Left lung (tissue), 10 donors: ENCODE data around the gene TRMO. TPM values are rescaled to one million over a fixed set of nuclear protein-coding genes. Genes with fewer than 3 reads are reported as not detected.

Experiments used
- ATAC-seq: fragments of 200-7000 bp; cut with Tn5 transposase; one replicate; pipeline ENCODE4 v1.9.1; 2020; ENCODE audit warnings: moderate library complexity
- DNase-seq, 4 donors: peaks; one replicate each; pipeline ENCODE4 v3.0.0-alpha.2; 2013 to 2020
- H3K27ac ChIP-seq, 2 donors: fragments of 200-600 bp; sonication (generic) in 1 of 2; one replicate each; pipeline versions ENCODE4 v1.5.0 to v1.8.0; 2020 to 2021
- H3K27me3 ChIP-seq, 2 donors: fragments of 200-600 bp; sonication (generic) in 1 of 2; one replicate each; pipeline versions ENCODE4 v1.5.0 to v1.8.0; 2020 to 2021
- H3K36me3 ChIP-seq, 2 donors: fragments of 200-600 bp; sonication (generic) in 1 of 2; one replicate each; pipeline versions ENCODE4 v1.5.0 to v1.8.0; 2020 to 2021
- H3K4me1 ChIP-seq, 2 donors: fragments of 200-600 bp; one replicate each; pipeline ENCODE4 v1.8.0; 2021
- H3K4me3 ChIP-seq, 2 donors: fragments of 200-600 bp; sonication (generic) in 1 of 2; one replicate each; pipeline versions ENCODE4 v1.5.0 to v1.8.0; 2020 to 2021; ENCODE audit warnings: mild to moderate bottlenecking in 1 of 2
- H3K9me3 ChIP-seq, 2 donors: fragments of 200-600 bp; sonication (generic) in 1 of 2; one replicate each; pipeline versions ENCODE4 v1.5.0 to v1.8.0; 2020 to 2021
- intact Hi-C, 2 donors: fragments of 100-400 bp; cut with DNase I; formaldehyde crosslinking; loops; one replicate each; pipeline versions ENCODE4 v1.11.2 to v1.14.2; 2022
- polyA plus RNA-seq, 6 donors: library from polyadenylated mRNA; unstranded; fragments of 120-200 nt; gene quantifications; one replicate each; pipeline ENCODE4 v1.2.1, GENCODE V29; 2013; ENCODE audit not compliant: insufficient read length in 6 of 6
- total RNA-seq, 2 donors: library from RNA; stranded (reverse); fragmentation: NEBNext Ultra II Directional; extraction: Animal tissue kit (Norgen Biotek cat#: 25700); gene quantifications; one replicate each; pipeline ENCODE4 v1.2.1, GENCODE V29; 2021
- TF ChIP-seq, protein P1 (sequence below), 2 donors: fragments of 200-600 bp; sonication (generic) in 1 of 2; IDR thresholded peaks; one replicate each; pipeline versions ENCODE4 v1.5.0 to v1.8.0; 2021; ENCODE audit warnings: antibody characterized with exemption in 2 of 2
- donor health status: DM: no; HTN: yes; CAD: no.
- donor health status: DM: no; HTN: no; CAD: no.

The TRMO gene
- total and polyA plus RNA-seq, 8 donors = 13.6 to 16.5 (median 16.1) TPM

GRCh38 chr9:97944612-97945011 is 22.3 kb upstream of the TRMO start:
- Histone ChIP-seq H3K36me3 (no peaks in the 10 kb centered on the region), H3K9me3 (no peaks in the 10 kb centered on the region)
- no peak for ATAC-seq

DNA sequence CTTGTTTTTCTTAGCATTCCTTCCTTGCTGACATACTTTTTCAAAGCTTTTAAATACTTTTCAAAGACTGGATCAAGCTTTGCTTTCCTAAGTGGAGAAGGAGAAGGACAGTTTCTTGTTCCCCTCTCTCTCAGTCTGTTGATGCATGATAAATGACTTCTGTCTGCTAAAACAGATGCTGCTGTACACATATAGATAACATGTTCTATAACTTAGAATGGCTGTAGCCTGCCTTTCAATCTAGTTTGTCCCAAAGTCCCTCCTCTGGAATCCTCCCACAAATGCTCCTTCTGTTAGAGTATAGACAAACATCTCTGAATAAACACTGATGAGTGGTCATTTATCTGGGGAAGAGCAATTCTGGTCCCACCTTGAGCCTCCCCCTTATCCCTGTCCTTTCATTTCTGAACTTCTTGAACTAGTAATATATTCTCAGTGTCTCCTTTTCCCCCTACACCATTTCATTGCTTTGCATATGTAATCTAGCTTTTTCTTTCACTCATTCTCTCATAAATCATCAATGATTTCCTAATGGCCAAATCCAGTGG is 21.1 kb upstream of the TRMO start:
- Histone ChIP-seq H3K27me3 (no peaks in the 10 kb centered on the region), H3K27ac (no peak overlapping the region), H3K4me1 (no peaks in the 10 kb centered on the region), H3K36me3 (no peaks in the 10 kb centered on the region), H3K9me3 (no peaks in the 10 kb centered on the region), H3K4me3 (no peak overlapping the region)
- TF ChIP-seq, protein P1, sequence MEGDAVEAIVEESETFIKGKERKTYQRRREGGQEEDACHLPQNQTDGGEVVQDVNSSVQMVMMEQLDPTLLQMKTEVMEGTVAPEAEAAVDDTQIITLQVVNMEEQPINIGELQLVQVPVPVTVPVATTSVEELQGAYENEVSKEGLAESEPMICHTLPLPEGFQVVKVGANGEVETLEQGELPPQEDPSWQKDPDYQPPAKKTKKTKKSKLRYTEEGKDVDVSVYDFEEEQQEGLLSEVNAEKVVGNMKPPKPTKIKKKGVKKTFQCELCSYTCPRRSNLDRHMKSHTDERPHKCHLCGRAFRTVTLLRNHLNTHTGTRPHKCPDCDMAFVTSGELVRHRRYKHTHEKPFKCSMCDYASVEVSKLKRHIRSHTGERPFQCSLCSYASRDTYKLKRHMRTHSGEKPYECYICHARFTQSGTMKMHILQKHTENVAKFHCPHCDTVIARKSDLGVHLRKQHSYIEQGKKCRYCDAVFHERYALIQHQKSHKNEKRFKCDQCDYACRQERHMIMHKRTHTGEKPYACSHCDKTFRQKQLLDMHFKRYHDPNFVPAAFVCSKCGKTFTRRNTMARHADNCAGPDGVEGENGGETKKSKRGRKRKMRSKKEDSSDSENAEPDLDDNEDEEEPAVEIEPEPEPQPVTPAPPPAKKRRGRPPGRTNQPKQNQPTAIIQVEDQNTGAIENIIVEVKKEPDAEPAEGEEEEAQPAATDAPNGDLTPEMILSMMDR (IDR thresholded peaks at IDR 0.05) = no peak
- no peak for ATAC-seq
- intact Hi-C loops = no loop called here
- DNase-seq = no peak

More at GRCh38 chr9:97944612-97945011, 22.3 kb upstream of the TRMO start:
- TF ChIP-seq, protein P1 (IDR thresholded peaks at IDR 0.05) = no peak
- intact Hi-C loops = no loop called here
- DNase-seq = no peak
- H3K27ac ChIP-seq = no peak overlapping the region
- H3K27me3 ChIP-seq = no peaks in the 10 kb centered on the region
- no peak overlapping the region for H3K4me3 ChIP-seq
- H3K4me1 ChIP-seq = no peaks in the 10 kb centered on the region

DNA sequence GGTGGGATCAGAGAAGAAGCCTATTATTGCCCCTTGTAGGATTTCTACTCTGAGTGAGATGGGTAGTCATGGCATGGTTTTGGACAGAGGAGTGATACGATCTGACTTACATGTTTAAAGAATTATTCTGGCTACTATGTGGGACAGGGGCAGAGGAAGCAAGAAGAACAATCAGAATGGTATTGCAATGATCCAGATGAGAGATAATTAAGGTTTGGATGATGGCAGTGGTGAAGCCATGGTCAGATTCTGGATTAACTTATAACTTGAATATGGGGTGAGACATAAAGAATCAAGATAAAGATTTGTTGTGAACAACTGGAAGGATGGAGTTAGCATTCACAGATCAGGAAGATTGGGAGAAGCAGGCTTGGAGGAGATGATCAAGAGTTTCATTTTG is 19.0 kb upstream of the TRMO start:
- ATAC-seq (no peak), DNase-seq (no peak)
- no peaks in the 10 kb centered on the region for H3K4me1 ChIP-seq
- TF ChIP-seq, protein P1 (IDR thresholded peaks at IDR 0.05) = no peak
- H3K9me3 ChIP-seq = no peaks in the 10 kb centered on the region
- H3K27ac ChIP-seq = no peak overlapping the region
- intact Hi-C loops = no loop called here
- H3K27me3 ChIP-seq = peaks cover 0 to 4% of the 10 kb centered on the region in 2 donors
- no peak overlapping the region for H3K4me3 ChIP-seq
- no peaks in the 10 kb centered on the region for H3K36me3 ChIP-seq

- DNase-seq (no peak), ATAC-seq (no peak)
- no peaks in the 10 kb centered on the region for H3K9me3 ChIP-seq
- no peak overlapping the region for H3K27ac ChIP-seq
- peaks cover 0 to 9% of the 10 kb centered on the region in 2 donors for H3K27me3 ChIP-seq
- TF ChIP-seq, protein P1 (IDR thresholded peaks at IDR 0.05) = no peak
- H3K4me3 ChIP-seq = no peak overlapping the region
- H3K4me1 ChIP-seq = no peaks in the 10 kb centered on the region
- no peaks in the 10 kb centered on the region for H3K36me3 ChIP-seq
- intact Hi-C loops = no loop called here
These were observed 18.4 kb upstream of the TRMO start for GRCh38 chr9:97940741-97941140.

DNA sequence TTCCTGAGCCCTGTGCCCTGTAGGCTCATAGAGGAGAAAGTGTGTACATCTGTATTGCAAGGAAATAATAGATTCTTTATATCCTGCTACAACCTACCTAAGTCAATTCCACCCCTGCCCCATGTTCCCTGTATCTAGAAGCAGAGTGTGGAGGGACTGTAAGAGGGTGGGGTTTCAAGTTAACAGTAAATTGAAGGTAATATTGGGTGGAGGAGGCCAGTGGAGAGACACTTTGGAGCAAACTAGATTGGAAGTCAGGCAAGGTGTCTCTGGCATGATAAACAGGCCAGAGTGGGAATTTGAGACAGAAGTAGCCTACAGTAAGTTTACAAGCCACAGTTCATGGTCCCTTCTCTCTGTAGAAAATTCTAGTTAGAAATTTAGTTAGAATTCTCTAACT is 17.9 kb upstream of the TRMO start:
- no peak for ATAC-seq
- intact Hi-C loops = no loop called here
- H3K36me3 ChIP-seq = no peaks in the 10 kb centered on the region
- no peak overlapping the region for H3K27ac ChIP-seq
- no peaks in the 10 kb centered on the region for H3K4me1 ChIP-seq
- H3K27me3 ChIP-seq = peaks cover 0 to 15% of the 10 kb centered on the region in 2 donors
- H3K4me3 ChIP-seq = no peak overlapping the region
- TF ChIP-seq, protein P1 (IDR thresholded peaks at IDR 0.05) = no peak
- no peaks in the 10 kb centered on the region for H3K9me3 ChIP-seq
- no peak for DNase-seq
